ENCODE data around the gene MACROD2.

DNA sequence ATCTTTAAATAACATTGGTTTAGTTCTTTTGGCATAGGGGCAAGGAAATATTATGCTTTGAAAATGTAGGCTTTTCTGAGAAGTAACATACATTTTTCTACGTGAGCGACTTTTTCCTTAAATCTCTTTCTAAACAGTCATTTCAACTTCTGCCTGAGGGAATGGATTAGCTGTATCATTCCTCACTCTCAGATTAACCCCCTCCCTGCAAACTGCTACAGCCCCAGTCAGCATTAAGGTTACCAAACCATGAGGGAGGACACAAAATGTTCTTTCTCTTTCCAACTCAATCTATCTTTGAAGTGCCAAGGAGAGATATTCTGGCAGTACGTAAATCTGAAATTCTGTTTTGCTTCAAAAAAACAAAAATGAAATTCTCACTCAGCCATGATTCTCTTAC, 573.4 kb downstream of the MACROD2 start:
- no peak for TF ChIP-seq POLR2A (IDR thresholded peaks at IDR 0.05)
- TF ChIP-seq, protein P1, sequence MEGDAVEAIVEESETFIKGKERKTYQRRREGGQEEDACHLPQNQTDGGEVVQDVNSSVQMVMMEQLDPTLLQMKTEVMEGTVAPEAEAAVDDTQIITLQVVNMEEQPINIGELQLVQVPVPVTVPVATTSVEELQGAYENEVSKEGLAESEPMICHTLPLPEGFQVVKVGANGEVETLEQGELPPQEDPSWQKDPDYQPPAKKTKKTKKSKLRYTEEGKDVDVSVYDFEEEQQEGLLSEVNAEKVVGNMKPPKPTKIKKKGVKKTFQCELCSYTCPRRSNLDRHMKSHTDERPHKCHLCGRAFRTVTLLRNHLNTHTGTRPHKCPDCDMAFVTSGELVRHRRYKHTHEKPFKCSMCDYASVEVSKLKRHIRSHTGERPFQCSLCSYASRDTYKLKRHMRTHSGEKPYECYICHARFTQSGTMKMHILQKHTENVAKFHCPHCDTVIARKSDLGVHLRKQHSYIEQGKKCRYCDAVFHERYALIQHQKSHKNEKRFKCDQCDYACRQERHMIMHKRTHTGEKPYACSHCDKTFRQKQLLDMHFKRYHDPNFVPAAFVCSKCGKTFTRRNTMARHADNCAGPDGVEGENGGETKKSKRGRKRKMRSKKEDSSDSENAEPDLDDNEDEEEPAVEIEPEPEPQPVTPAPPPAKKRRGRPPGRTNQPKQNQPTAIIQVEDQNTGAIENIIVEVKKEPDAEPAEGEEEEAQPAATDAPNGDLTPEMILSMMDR (IDR thresholded peaks at IDR 0.05), result no peak
- TF ChIP-seq EP300 (IDR thresholded peaks at IDR 0.05), result no peak

Measured in ovary (tissue), 3 donors.